SK-N-SH treated with all-trans-retinoic acid at 6 μM for 48 hours (cell line): ENCODE data around the gene DGKG.

Source experiments
- ATAC-seq: fragments of 200-7000 bp; cut with Tn5 transposase; 3 replicates; pipeline ENCODE4 v1.9.1; 2020; ENCODE audit warnings: mild to moderate bottlenecking, moderate library complexity
- ARNTL ChIP-seq: fragments of 450-650 bp; formaldehyde crosslinking; IDR thresholded peaks from 2 replicates; pipeline ENCODE4 v1.5.0; 2020; ENCODE audit warnings: low read depth, mild to moderate bottlenecking, moderate library complexity, borderline replicate concordance
- CREB5 ChIP-seq: fragments of 250-450 bp; sonication (Bioruptor Pico); IDR thresholded peaks from 2 replicates; pipeline ENCODE4 v1.5.1; 2020; ENCODE audit warnings: low read depth, mild to moderate bottlenecking, moderate library complexity
- CSDC2 ChIP-seq: fragments of 250-450 bp; sonication (Bioruptor Pico); IDR thresholded peaks from 2 replicates; pipeline ENCODE4 v1.5.0; 2020; ENCODE audit warnings: mild to moderate bottlenecking, moderate library complexity
- CSRNP3 ChIP-seq: fragments of 250-450 bp; sonication (Bioruptor Pico); IDR thresholded peaks from 2 replicates; pipeline ENCODE4 v1.5.1; 2021; ENCODE audit warnings: mild to moderate bottlenecking, moderate library complexity
- ESRRG ChIP-seq: fragments of 250-450 bp; sonication (Bioruptor Pico); IDR thresholded peaks from 2 replicates; pipeline ENCODE4 v1.6.1; 2021; ENCODE audit warnings: mild to moderate bottlenecking
- GLIS3 ChIP-seq: fragments of 250-450 bp; sonication (Bioruptor Pico); IDR thresholded peaks from 2 replicates; pipeline ENCODE4 v1.5.0; 2020; ENCODE audit warnings: mild to moderate bottlenecking, moderate library complexity
- ISL1 ChIP-seq: fragments of 250-450 bp; sonication (Bioruptor Pico); IDR thresholded peaks from 2 replicates; pipeline ENCODE4 v2.1.2; 2022; ENCODE audit warnings: mild to moderate bottlenecking, moderate library complexity
- OSR1 ChIP-seq: fragments of 250-450 bp; sonication (Bioruptor Pico); IDR thresholded peaks from 2 replicates; pipeline ENCODE4 v1.8.0; 2022; ENCODE audit warnings: moderate library complexity, mild to moderate bottlenecking, inconsistent platforms
- PATZ1 ChIP-seq: fragments of 250-450 bp; sonication (Bioruptor Pico); IDR thresholded peaks from 2 replicates; pipeline ENCODE4 v1.8.0; 2020; ENCODE audit warnings: mild to moderate bottlenecking, moderate library complexity, borderline replicate concordance
- POU6F1 ChIP-seq: fragments of 250-450 bp; sonication (Bioruptor Pico); IDR thresholded peaks from 2 replicates; pipeline ENCODE4 v1.8.0; 2021; ENCODE audit warnings: low read depth, mild to moderate bottlenecking, moderate library complexity, borderline replicate concordance
- PPARA ChIP-seq: fragments of 250-450 bp; sonication (Bioruptor Pico); IDR thresholded peaks from 2 replicates; pipeline ENCODE4 v1.5.0; 2020; ENCODE audit warnings: mild to moderate bottlenecking, borderline replicate concordance
- RARB ChIP-seq: fragments of 250-450 bp; sonication (Bioruptor Pico); IDR thresholded peaks from 2 replicates; pipeline ENCODE4 v1.8.0; 2021; ENCODE audit warnings: mild to moderate bottlenecking, moderate library complexity
- SNAI2 ChIP-seq: fragments of 250-450 bp; sonication (Bioruptor Pico); IDR thresholded peaks from 2 replicates; pipeline ENCODE4 v1.5.0; 2020; ENCODE audit warnings: mild to moderate bottlenecking, moderate library complexity
- TCF4 ChIP-seq: fragments of 250-450 bp; sonication (Bioruptor Pico); IDR thresholded peaks from 2 replicates; pipeline ENCODE4 v1.8.0; 2021; ENCODE audit warnings: mild to moderate bottlenecking, moderate library complexity, borderline replicate concordance
- TOX ChIP-seq: fragments of 250-450 bp; sonication (Bioruptor Pico); IDR thresholded peaks from 2 replicates; pipeline ENCODE4 v1.8.0; 2021; ENCODE audit warnings: mild to moderate bottlenecking, moderate library complexity, borderline replicate concordance
- TSHZ2 ChIP-seq: fragments of 250-450 bp; sonication (Bioruptor Pico); IDR thresholded peaks from 2 replicates; pipeline ENCODE4 v1.5.0; 2020; ENCODE audit warnings: mild to moderate bottlenecking, moderate library complexity
- ZC3H10 ChIP-seq: fragments of 250-450 bp; sonication (Bioruptor Pico); IDR thresholded peaks from 2 replicates; pipeline ENCODE4 v1.5.1; 2021; ENCODE audit warnings: mild to moderate bottlenecking, moderate library complexity
- ZFP3 ChIP-seq: fragments of 250-450 bp; sonication (Bioruptor Pico); IDR thresholded peaks from 2 replicates; pipeline ENCODE4 v1.5.0; 2020; ENCODE audit warnings: mild to moderate bottlenecking, moderate library complexity
- ZFP30 ChIP-seq: fragments of 450-650 bp; formaldehyde crosslinking; IDR thresholded peaks from 2 replicates; pipeline ENCODE4 v1.5.0; 2022; ENCODE audit warnings: mild to moderate bottlenecking, moderate library complexity
- ZNF565 ChIP-seq: fragments of 450-650 bp; formaldehyde crosslinking; conservative IDR thresholded peaks from 2 replicates; pipeline ENCODE4 v1.5.0; 2020; ENCODE audit warnings: low read depth, mild to moderate bottlenecking, moderate library complexity
- ZNF70 ChIP-seq: fragments of 450-650 bp; formaldehyde crosslinking; IDR thresholded peaks from 2 replicates; pipeline ENCODE4 v1.5.0; 2020; ENCODE audit warnings: mild to moderate bottlenecking, moderate library complexity
- ZNF8 ChIP-seq: fragments of 450-650 bp; formaldehyde crosslinking; IDR thresholded peaks from 2 replicates; pipeline ENCODE4 v1.5.0; 2020; ENCODE audit warnings: mild to moderate bottlenecking, moderate library complexity

DGKG gene

GRCh38 chr3:186165331-186165730, 196.7 kb downstream of the DGKG start (continued):
- TF ChIP-seq POU6F1 (CRISPR knock-in tag): no peak

GRCh38 chr3:186164696-186165095, 197.3 kb downstream of the DGKG start:
- TF ChIP-seq ZNF565 (no peak), ESRRG (CRISPR knock-in tag) (no peak), PATZ1 (CRISPR knock-in tag) (no peak), ISL1 (CRISPR knock-in tag) (no peak), CSDC2 (CRISPR knock-in tag) (no peak), TSHZ2 (CRISPR knock-in tag) (no peak), POU6F1 (CRISPR knock-in tag) (no peak), GLIS3 (no peak), SNAI2 (no peak), ZNF70 (no peak)
- ATAC-seq: no peak

- no peak for ATAC-seq
- no peak for TF ChIP-seq OSR1 (CRISPR knock-in tag)
- TF ChIP-seq CSRNP3 (CRISPR knock-in tag): no peak
- TF ChIP-seq GLIS3: no peak
- no peak for TF ChIP-seq ARNTL (CRISPR knock-in tag)
- no peak for TF ChIP-seq SNAI2
- TF ChIP-seq ZNF70: no peak
- TF ChIP-seq RARB (CRISPR knock-in tag): no peak
- TF ChIP-seq TOX (CRISPR knock-in tag): no peak
- TF ChIP-seq ISL1 (CRISPR knock-in tag): no peak
- TF ChIP-seq PATZ1 (CRISPR knock-in tag): no peak
- TF ChIP-seq ZC3H10 (CRISPR knock-in tag): no peak
- no peak for TF ChIP-seq PPARA
- no peak for TF ChIP-seq ZFP30
- TF ChIP-seq ZFP3: no peak
- TF ChIP-seq POU6F1 (CRISPR knock-in tag): no peak
- TF ChIP-seq TCF4: no peak
- TF ChIP-seq CREB5: no peak
- no peak for TF ChIP-seq CSDC2 (CRISPR knock-in tag)
- TF ChIP-seq ZNF8 (CRISPR knock-in tag): no peak
- TF ChIP-seq, all 23 proteins: peak for 0
These were observed 199.8 kb downstream of the DGKG start for GRCh38 chr3:186162221-186162620.
